Activated CD4-positive, alpha-beta T cell treated with anti-CD3 and anti-CD28 coated beads, Interleukin-2, Interleukin-4, amounts not matched to agents 100 ng/mL and 50 ng/mL, durations not matched to agents 16 hours and 8 hours (primary cell): ENCODE measurements around the gene UGT1A9.
"Not testable (repeated sequence)": the region's sequence is repeated elsewhere in the genome, so short reads cannot be mapped to it uniquely, and the experiment has no call there.

Experiments used
- DNase-seq: peaks from one replicate; pipeline ENCODE4 v3.0.0-alpha.2; 2020; ENCODE audit warnings: low spot score

Gene UGT1A9

GRCh38 chr2:233711312-233712008 lies 39.8 kb downstream of the UGT1A9 start:
- peak; percentile 70 for DNase-seq

DNA sequence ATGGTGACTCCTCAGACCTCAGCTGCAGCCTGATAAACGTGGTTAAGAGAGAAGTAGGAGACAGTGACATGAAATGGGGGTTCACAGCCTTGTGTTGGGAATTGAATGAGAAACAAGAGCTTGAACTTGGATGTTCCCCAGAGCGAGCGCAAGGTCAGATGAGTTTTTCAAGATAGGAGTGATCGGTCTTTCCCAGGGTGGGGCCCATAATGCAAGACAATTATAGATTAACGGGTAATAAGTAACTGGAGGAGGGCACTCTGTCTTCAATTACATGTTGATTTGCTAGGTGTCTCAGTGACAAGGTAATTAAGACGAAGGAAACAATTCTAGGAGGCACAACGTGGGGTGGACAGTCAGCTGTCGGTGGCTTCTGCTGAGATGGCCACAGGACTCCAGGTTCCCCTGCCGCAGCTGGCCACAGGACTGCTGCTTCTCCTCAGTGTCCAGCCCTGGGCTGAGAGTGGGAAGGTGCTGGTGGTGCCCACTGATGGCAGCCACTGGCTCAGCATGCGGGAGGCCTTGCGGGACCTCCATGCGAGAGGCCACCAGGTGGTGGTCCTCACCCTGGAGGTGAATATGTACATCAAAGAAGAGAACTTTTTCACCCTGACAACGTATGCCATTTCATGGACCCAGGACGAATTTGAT lies 41.0 kb downstream of the UGT1A9 start, which contains the start of gene UGT1A5:
Gene UGT1A5 (plus strand): TSS at position 297 of the 651 bp plus-strand sequence. CDS start 85 bp downstream, at position 382.
- no peak for DNase-seq

DNA sequence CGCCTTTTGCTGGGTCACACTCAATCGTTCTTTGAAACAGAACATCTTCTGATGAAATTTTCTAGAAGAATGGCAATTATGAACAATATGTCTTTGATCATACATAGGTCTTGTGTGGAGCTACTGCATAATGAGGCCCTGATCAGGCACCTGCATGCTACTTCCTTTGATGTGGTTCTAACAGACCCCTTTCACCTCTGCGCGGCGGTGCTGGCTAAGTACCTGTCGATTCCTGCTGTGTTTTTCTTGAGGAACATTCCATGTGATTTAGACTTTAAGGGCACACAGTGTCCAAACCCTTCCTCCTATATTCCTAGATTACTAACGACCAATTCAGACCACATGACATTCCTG lies 41.5 kb downstream of the UGT1A9 start:
- DNase-seq: no peak

- no peak for DNase-seq
Measured at GRCh38 chr2:233714121-233714520, 42.4 kb downstream of the UGT1A9 start.

- DNase-seq: no peak
Measured at GRCh38 chr2:233718552-233718951, 46.9 kb downstream of the UGT1A9 start, which contains the start of gene UGT1A4. Gene UGT1A4, plus strand, starts transcription at chr2:233718736. Its CDS starts 85 bp downstream, at chr2:233718821.

- no peak for DNase-seq
Measured at GRCh38 chr2:233728723-233729301, 57.1 kb downstream of the UGT1A9 start, which contains the start of gene UGT1A3. Gene UGT1A3, plus strand, starts transcription at chr2:233729042. Its CDS starts 85 bp downstream, at chr2:233729127.

DNA sequence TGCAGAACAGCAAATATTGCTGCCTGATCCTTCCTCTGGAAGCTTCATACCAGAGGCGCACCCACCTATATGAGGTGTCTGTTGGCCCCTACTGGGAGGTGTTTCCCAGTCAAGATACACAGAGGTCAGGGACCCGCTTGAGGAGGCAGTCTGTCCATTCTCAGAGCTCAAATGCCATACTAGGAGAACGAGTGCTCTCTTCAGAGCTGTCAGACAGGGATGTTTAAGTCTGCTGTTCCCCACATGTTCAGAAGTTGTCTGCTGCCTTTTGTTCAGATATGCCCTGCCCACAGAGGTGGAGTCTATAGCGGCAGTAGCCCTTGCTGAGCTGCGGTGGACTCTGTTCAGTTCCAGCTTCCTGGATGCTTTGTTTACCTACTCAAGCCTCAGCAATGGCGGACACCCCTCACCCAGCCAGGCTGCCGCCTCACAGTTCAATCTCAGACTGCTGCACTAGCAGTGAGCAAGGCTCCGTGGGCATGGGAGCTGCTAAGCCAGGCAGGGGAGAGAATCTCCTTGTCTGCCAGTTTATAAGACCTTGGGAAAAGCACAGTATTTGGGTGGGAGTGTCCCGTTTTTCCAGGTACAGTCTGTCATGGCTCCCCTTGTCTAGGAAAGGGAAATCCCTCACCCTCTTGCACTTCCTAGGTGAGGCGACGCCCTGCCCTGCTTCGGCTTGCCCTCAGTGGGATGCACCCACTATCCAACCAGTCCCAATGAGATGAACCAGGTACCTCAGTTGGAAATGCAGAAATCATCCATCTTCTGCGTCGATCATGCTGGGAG lies 65.4 kb downstream of the UGT1A9 start:
- DNase-seq: not testable (repeated sequence)

DNA sequence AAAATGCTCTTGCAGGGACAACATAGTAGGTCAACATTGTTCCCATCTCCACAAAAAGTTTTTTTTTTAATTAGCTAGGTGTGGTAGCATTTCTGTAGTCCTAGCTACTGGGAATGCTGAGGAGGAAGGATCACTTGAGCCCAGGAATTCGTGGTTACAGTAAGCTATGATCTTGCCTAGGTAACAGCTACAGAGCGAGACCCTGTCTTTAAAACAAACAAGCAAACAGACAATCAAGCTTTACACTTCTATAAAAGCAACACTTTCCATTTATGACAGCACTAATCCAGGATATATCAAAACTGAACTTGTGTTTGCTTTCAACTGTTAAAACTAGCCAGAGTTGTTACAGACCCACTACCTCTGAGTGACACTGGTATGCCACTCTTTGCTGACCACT lies 69.2 kb downstream of the UGT1A9 start:
- no peak for DNase-seq

DNA sequence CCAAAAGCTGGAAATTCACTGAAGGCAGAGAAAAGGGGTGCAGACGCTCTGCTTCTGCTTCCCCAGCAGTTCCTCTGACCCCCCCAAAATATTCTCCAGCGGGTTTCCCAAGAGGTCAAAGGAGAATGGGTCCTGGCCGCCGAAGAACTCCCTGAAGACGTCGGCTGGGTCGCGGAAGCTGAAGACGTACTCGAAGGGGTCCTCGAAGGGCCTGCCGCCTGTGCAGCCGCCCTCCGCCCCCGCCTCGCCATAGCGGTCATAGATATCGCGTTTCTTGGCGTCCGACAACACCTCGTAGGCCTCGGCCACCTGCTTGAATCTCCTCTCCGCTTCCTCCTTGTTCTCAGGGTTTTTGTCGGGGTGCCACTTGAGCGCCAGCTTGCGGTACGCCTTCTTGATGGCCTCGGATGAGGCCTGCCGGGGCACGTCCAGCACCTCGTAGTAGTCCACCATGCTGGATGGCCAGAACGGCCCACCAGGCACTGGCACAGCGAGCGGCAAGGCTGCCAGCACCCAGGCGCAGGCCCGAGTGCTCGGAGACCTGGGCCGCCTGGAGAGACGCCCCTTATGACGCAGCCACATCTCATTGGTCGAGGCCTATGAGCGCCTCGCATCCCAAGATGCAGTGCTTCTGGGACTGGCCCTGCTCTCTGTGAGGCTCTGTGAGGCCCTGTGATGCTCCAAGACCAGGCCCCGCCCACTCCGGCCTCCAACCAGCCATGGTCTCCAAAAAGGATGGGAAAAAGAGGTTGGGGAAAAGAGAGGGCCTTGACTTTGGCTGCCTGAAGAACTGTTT lies 72.0 kb downstream of the UGT1A9 start:
- no peak for DNase-seq

GRCh38 chr2:233745073-233745755 lies 73.5 kb downstream of the UGT1A9 start:
- no peak for DNase-seq

GRCh38 chr2:233745838-233746237 lies 74.1 kb downstream of the UGT1A9 start:
- DNase-seq: not testable (repeated sequence)

DNA sequence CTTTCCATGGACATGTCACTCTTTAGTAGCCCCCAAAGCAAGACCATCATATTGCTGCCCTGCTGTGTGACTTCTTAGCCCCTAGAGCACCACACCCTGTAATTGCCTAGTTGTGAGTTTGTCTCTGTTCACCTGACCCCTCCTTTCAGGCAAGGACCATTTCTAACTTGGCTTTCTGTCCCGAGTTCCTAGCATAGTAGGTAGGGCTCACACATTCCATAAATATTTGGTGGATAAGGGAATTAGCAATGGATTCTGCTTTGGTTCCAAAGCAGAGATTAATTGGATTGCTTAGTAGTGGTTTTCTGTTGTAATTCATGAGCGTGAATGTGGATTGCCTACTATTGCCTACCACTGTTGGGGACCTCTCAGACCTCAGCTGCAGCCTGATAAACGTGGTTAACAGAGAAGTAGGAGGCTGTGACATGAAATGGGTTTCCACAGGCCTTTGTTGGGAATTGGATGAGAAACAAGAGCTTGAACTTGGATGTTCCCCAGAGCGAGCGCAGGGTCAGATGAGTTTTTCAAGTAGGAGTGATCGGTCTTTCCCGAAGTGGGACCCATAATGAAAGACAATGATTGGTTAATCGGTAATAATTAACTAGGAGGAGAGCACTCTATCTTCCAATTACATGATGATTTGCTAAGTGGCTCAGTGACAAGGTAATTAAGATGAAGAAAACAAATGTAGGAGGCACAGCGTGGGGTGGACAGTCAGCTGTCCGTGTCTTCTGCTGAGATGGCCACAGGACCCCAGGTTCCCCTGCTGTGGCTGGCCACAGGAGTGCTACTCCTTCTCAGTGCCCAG lies 75.0 kb downstream of the UGT1A9 start:
- DNase-seq: no peak

DNA sequence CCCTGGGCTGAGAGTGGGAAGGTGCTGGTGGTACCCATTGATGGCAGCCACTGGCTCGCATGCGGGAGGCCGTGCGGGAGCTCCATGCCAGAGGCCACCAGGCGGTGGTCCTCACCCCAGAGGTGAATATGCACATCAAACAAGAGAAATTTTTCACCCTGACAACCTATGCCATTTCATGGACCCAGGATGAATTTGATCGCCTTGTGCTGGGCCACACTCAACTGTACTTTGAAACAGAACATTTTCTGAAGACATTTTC lies 75.5 kb downstream of the UGT1A9 start:
- DNase-seq: no peak

- not testable (repeated sequence) for DNase-seq
Measured at GRCh38 chr2:233750689-233751088, 79.0 kb downstream of the UGT1A9 start.

- not testable (repeated sequence) for DNase-seq
Measured at GRCh38 chr2:233751212-233752009, 79.7 kb downstream of the UGT1A9 start.

GRCh38 chr2:233754872-233755611 lies 83.3 kb downstream of the UGT1A9 start:
- no peak for DNase-seq

GRCh38 chr2:233756429-233757081 lies 84.9 kb downstream of the UGT1A9 start:
- DNase-seq: no peak

GRCh38 chr2:233758141-233758540 lies 86.4 kb downstream of the UGT1A9 start:
- no peak for DNase-seq
